DMS153 (cell line): ENCODE measurements around the gene MEP1B.
"Not testable (repeated sequence)": the region's sequence is repeated elsewhere in the genome, so short reads cannot be mapped to it uniquely, and the experiment has no call there.

Experiments
- DNase-seq: peaks from one replicate; lab custom pipeline; 2025; lab: John Stamatoyannopoulos, UW

Gene MEP1B

GRCh38 chr18:32189790-32190189, at the start of gene MEP1B:
Gene MEP1B, plus strand, starts transcription at chr18:32190039. Its CDS starts 32 bp downstream, at chr18:32190071.
- no peak for DNase-seq

DNA sequence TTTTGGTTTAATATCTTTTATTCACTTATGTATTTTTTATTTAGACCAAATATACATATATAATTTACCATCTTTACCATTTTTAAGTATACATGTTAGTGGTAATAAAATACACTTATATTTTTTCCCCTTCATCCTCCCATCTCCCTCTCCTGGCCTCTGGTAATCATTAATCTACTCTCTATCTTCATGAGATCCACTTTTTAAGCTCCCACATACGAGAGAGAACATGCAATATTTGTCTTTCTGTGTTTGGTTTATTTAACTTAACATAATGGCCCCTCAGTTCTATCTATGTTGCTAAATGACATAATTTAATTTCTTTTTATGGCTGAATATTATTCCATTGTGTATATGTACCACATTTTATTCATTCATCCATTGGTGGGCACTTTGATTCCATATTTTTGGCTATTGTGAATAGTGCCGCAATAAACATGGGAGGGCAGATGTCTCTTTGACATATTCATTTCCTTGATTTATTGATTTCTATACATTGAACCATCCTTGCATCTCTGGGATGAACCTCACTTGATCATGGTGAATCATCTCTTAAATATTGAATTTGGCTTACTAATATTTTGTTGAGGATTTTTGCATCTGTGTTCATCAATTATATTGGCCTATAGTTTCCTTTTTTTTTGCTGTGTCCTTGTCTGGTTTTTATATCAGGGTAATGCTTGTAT, 41.5 kb upstream of the MEP1B start:
- no peak for DNase-seq

- DNase-seq: no peak
These were observed 37.0 kb upstream of the MEP1B start for GRCh38 chr18:32152705-32153448.

- no peak for DNase-seq
These were observed 33.0 kb upstream of the MEP1B start for GRCh38 chr18:32156855-32157254.

GRCh38 chr18:32157580-32157979, 32.3 kb upstream of the MEP1B start:
- no peak for DNase-seq

DNA sequence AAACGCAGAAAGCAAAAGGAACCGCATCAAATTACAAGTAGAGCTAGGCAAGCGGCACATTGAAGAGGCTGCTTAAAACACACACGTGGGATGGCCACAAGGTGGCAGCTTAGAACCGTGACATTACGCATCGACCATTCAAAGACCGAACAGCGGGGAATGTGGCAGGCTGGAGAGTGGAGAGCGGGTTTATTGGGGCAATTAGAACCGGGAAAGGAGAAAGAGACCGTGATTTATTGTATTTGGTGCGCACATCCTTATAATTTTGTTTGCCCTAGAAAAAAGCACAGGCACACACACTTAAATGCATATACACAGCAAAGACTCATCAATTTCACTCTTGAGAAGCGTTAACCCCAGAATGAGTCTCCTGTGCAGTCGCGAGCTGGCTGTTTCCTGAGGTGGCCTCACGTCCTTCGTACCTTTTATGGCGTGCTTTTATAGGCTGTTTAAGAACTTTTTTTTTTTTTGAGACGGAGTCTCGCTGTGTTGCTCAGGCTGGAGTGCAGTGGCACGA, 31.7 kb upstream of the MEP1B start:
- DNase-seq: peak; percentile 94

DNA sequence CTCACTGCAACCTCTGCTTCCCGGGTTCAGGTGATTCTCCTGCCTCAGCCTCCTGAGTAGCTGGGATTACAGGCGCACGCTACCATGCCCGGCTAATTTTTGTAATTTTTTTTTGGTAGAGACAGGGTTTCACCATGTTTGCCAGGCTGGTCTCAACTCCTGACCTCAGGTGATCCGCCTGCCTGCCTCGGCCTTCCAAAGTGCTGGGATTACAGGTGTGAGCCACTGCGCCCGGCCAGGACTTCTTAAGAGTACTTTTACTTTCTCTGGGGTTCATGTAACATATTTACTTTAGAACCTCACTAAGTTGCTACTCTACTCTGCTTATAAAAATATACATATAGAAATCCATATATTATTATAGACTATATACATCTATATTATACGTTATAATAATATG, 31.2 kb upstream of the MEP1B start:
- DNase-seq: not testable (repeated sequence)

- DNase-seq: no peak
These were observed 29.3 kb upstream of the MEP1B start for GRCh38 chr18:32160547-32160946.

- no peak for DNase-seq
These were observed 21.7 kb upstream of the MEP1B start for GRCh38 chr18:32167980-32168730.

- DNase-seq: no peak
These were observed 16.2 kb upstream of the MEP1B start for GRCh38 chr18:32173654-32174053.

- no peak for DNase-seq
These were observed 15.1 kb upstream of the MEP1B start for GRCh38 chr18:32174719-32175118.

DNA sequence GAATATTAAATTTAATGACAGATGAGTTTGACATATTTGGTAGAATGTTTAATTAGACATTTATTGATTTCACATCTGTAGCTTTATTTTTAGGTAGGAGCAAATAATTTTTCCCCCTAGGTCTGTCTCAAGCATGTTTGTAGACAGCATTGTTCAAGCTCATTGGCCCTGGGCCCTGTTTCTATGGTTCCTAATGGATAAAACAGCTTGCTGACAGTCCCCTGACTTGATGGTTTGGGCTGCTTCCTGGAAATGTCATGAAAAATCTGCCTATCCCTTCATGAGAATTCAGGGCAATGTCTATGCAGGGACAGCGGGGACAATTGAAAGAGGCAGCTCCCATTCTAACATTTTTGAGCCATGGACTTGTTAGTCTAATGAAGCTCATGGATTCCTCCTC, 14.6 kb upstream of the MEP1B start:
- DNase-seq: peak; percentile 75

GRCh38 chr18:32176745-32177144, 13.1 kb upstream of the MEP1B start:
- DNase-seq: not testable (repeated sequence)

DNA sequence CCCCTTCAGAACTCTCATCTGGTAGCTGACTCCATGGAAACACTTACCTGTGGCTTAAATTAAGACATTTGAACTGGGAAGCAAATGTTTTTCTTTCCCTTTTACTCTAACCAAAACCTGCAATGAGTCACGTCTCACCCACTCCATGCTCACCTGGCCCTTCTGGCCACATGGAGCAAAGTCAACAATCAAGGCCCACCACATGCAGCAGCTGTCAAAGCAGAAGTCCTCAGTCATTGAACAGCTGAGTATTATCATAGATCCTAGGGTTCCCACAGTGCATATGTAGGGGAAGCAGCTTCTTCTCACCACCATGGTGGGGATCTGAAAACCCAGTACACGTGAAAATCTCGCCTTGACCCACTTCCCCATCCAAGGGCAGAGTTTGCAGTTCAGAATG, 12.3 kb upstream of the MEP1B start:
- DNase-seq: peak; percentile 91

GRCh38 chr18:32183503-32183902, 6.3 kb upstream of the MEP1B start:
- DNase-seq: no peak

DNA sequence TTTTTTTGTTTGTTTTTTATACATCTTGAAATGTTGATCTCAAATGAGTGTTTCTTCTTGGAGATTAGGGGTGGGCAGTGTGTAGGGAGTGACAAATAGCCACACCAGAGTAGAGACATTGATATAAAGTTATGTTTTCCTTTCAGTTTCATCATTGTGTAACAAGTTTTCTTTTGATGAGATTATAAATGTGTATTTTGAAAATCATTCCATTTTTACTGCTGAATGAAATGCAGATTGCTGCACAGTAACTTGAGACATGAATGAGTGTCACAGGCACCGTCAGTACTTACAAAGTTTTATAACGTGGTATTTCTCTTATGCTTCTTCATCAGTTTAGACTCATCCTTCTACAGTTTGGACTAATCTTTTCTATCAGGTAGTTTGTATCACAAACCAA, 370 bp downstream of the MEP1B start:
- DNase-seq: no peak

DNA sequence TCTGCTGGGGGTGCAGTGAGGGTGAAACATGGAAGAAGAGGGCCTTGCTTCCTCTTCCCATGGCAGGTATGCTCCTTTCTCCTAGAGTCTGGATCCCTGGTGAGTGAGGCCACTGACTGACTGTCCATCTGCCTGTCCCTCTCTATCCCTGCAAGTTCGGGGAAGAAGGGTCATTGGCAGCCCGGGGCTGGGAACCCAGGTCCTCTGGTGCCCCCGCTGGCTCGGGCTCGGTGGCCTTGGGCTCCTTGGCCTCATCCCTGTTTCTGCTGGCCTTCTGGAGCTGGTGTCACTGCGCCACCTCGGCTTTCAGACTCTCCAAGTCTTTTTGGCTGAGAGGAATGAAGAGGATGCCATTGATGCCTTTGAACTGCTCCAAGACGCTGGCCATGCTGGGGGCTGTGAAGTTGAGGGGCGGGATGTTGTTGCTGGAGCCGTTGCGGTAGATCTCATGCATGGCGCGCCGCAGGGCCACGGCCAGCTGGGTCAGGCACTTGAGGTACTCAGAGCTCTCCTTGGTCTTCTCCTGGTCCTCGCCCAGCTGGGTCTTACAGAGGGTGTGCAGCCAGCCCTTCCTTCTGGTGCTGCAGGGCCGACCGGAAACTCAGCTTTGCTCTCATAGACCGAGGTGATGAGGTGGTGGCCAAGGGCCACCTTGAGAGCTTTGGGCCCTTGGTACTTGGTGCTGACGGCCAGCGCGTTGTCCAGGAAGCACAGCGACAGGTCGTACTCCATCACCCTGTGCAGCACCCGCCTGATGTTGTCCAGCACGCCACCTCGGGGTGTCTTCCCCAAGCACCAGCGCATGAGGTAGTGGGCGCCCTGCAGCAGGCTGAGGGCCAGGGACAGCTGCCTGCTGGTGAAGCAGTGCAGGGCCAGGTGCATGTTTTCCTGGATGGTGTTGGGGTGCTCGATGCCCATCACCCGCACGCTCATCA, 6.3 kb downstream of the MEP1B start:
- no peak for DNase-seq

GRCh38 chr18:32200766-32201165, 10.9 kb downstream of the MEP1B start:
- peak; percentile 57 for DNase-seq

DNA sequence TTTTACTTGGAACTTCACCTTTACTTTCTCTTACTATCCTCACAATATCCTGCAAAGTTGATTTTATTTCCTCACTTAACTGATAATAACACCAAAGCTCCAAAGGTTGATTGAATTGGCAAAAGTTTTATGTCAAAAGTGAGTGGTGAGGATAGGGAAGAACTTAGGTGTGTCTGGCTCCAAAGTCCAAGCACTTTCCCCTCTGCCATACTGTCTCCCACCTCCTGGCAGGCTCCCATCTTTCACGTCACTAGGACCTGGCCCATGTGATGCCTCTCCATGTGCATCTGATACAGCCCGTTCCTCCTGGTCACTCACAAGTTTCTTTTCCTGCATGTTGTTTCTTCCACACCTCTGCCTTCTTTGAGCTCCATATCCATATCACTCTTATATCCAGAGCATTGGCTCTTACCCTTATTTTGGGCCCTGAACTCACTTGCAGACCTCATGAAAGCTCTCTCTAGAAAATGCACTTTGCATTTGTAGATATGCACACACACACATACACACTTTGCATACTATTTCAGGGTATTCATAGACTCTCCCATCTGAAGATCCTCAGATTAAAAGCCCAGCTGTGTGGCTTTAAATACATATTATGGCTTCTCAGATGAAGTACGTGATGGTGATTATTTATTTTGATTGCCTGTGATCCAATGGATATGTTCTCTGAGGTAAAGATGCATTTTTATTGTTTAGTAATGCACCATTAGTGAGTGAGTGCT, 12.3 kb downstream of the MEP1B start:
- no peak for DNase-seq

DNA sequence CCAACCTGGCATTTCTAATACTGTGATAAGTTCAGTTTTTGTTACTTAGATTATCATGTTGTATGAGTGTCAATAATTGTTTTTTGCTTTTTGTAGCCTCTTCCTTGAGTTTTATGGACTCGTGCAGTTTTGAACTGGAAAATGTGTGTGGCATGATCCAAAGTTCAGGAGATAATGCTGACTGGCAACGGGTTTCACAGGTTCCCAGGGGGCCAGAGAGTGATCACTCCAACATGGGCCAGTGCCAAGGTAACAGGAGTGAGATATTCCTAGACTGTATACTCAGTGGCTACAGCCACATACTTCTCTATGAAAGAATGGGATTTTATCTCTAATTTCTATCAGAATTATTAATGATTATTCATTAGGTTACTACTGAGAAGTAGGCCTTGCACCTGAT, 18.2 kb downstream of the MEP1B start:
- DNase-seq: no peak

GRCh38 chr18:32208577-32208976, 18.7 kb downstream of the MEP1B start:
- DNase-seq: no peak
